ENCODE measurements around the gene CKAP2L. TPM values are rescaled to one million over a fixed set of nuclear protein-coding genes. Genes with fewer than 3 reads are reported as not detected.
A peak's percentile ranks its signal among the peaks of the same experiment; 100 is the strongest.

The CKAP2L gene
- total and polyA plus RNA-seq, 9 of the 15 experiments (the other 6 are each of a cell fraction or from before 2014, with no cell fraction given) = 10.4 to 21.9 (median 14.2) TPM

DNA sequence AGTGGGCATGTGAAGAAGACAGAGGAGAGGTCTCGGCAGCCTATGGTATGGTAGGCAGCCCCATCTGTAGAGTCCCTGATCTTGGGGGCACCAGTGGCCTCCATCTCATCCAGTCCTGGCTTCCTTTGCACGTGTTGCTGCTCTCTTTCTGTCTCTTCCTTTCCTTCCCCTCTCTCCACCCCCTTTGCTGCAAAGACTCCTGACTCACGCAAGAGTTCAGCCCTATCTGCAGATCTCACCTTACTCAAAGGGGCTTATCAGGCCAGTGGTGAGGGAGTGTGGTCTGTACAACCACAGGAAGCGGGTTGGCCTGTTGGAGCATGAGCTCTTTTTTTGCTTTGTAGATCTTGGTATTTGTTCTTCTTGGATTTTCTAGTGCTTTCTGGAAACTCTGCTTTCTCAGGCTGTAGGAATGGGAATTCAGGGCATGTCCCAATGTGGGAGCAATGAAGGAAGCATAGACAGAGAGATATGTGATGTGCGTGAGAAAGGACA is 58.2 kb downstream of the CKAP2L start (continued):
- TF ChIP-seq MTF1 (CRISPR knock-in tag; IDR thresholded peaks at IDR 0.05; ENCODE audit: borderline replicate concordance) (no peak), CHD1 (IDR thresholded peaks at IDR 0.05; ENCODE audit: low read length) (no peak), ZNF175 (CRISPR knock-in tag; IDR thresholded peaks at IDR 0.05; ENCODE audit: low read depth) (peak; percentile 81; the same call in 1 of the 2 replicates), REST (IDR thresholded peaks at IDR 0.05; ENCODE audit: borderline replicate concordance) (peak; percentile 32; the same call in 1 of the 2 replicates), REST (CRISPR knock-in tag; IDR thresholded peaks at IDR 0.05; ENCODE audit: low read depth) (peak; percentile 52; the same call in 1 of the 2 replicates), GABPB1 (CRISPR knock-in tag; IDR thresholded peaks at IDR 0.05) (peak; percentile 48; the same call in 1 of the 2 replicates), OTX1 (CRISPR knock-in tag; IDR thresholded peaks at IDR 0.05) (peak; percentile 94), MYC (IDR thresholded peaks at IDR 0.05; ENCODE audit: low read depth, low read length) (peak; percentile 90), MYC (CRISPR knock-in tag; IDR thresholded peaks at IDR 0.05; ENCODE audit: borderline replicate concordance, low read depth) (no peak), ZNF583 (CRISPR knock-in tag; IDR thresholded peaks at IDR 0.05) (peak; percentile 86; the same call in 1 of the 2 replicates), TEAD2 (tag; IDR thresholded peaks at IDR 0.05) (0 out of 2 replicates have a peak, but pooled peaks have one; percentile 1), NFIC (IDR thresholded peaks at IDR 0.05) (peak; percentile 83), MEF2D (tag; conservative IDR thresholded peaks at IDR 0.05; ENCODE audit: low read depth) (peak; percentile 83), HSF4 (CRISPR knock-in tag; IDR thresholded peaks at IDR 0.05; ENCODE audit: borderline replicate concordance) (no peak), KLF1 (tag; IDR thresholded peaks at IDR 0.05) (no peak)
- TF ChIP-seq, protein P1, sequence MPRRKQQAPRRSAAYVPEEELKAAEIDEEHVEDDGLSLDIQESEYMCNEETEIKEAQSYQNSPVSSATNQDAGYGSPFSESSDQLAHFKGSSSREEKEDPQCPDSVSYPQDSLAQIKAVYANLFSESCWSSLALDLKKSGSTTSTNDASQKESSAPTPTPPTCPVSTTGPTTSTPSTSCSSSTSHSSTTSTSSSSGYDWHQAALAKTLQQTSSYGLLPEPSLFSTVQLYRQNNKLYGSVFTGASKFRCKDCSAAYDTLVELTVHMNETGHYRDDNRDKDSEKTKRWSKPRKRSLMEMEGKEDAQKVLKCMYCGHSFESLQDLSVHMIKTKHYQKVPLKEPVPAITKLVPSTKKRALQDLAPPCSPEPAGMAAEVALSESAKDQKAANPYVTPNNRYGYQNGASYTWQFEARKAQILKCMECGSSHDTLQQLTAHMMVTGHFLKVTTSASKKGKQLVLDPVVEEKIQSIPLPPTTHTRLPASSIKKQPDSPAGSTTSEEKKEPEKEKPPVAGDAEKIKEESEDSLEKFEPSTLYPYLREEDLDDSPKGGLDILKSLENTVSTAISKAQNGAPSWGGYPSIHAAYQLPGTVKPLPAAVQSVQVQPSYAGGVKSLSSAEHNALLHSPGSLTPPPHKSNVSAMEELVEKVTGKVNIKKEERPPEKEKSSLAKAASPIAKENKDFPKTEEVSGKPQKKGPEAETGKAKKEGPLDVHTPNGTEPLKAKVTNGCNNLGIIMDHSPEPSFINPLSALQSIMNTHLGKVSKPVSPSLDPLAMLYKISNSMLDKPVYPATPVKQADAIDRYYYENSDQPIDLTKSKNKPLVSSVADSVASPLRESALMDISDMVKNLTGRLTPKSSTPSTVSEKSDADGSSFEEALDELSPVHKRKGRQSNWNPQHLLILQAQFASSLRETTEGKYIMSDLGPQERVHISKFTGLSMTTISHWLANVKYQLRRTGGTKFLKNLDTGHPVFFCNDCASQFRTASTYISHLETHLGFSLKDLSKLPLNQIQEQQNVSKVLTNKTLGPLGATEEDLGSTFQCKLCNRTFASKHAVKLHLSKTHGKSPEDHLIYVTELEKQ (CRISPR knock-in tag; IDR thresholded peaks at IDR 0.05) = no peak
- TF ChIP-seq, protein P2, sequence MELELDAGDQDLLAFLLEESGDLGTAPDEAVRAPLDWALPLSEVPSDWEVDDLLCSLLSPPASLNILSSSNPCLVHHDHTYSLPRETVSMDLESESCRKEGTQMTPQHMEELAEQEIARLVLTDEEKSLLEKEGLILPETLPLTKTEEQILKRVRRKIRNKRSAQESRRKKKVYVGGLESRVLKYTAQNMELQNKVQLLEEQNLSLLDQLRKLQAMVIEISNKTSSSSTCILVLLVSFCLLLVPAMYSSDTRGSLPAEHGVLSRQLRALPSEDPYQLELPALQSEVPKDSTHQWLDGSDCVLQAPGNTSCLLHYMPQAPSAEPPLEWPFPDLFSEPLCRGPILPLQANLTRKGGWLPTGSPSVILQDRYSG (tag; conservative IDR thresholded peaks at IDR 0.05; ENCODE audit: low read depth) = peak; percentile 80
